ENCODE measurements around the gene ZBTB1. TPM values are rescaled to one million over a fixed set of nuclear protein-coding genes. Genes with fewer than 3 reads are reported as not detected.

ZBTB1 gene
- total and polyA plus RNA-seq, 4 donors: 5.4 to 29.3 (median 10.7) TPM

- H3K4me1 ChIP-seq (ENCODE audit: control insufficient read depth in 4 of 4, insufficient read depth in 4 of 4, low read length in 3 of 4): peaks cover 4 to 8% (median 5%) of the 10 kb centered on the region in 4 donors
- H3K27me3 ChIP-seq (ENCODE audit: control insufficient read depth in 4 of 4, insufficient read depth in 4 of 4, low read length in 3 of 4): no peaks in the 10 kb centered on the region
- H3K36me3 ChIP-seq (ENCODE audit: control insufficient read depth in 4 of 4, insufficient read depth in 3 of 4, low read depth in 1 of 4, low read length in 3 of 4): peaks cover 0 to 9% (median 1%) of the 10 kb centered on the region in 4 donors
- no peak overlapping the region for H3K27ac ChIP-seq (ENCODE audit: low read depth in 1 of 2, low read length in 2 of 2)
- no peaks in the 10 kb centered on the region for H3K9me3 ChIP-seq (ENCODE audit: control insufficient read depth in 4 of 4, low read length in 3 of 4)
- no peak overlapping the region for H3K4me3 ChIP-seq (ENCODE audit: low read depth in 1 of 3, low read length in 3 of 3)
- H3K9ac ChIP-seq (ENCODE audit: low read depth in 1 of 2, low read length in 2 of 2): no peak overlapping the region
- TF ChIP-seq FOXA2 (IDR thresholded peaks at IDR 0.05) (no peak), JUND (IDR thresholded peaks at IDR 0.05) (no peak), SP1 (IDR thresholded peaks at IDR 0.05) (no peak), HNF4A (conservative IDR thresholded peaks at IDR 0.05) (no peak), RAD21 (IDR thresholded peaks at IDR 0.05) (no peak), TAF1 (conservative IDR thresholded peaks at IDR 0.05) (no peak), RXRA (IDR thresholded peaks at IDR 0.05) (no peak), CTCF (IDR thresholded peaks at IDR 0.05; ENCODE audit: low read depth, low read length, missing input control) (no peak), FOXA1 (IDR thresholded peaks at IDR 0.05) (no peak), GABPA (IDR thresholded peaks at IDR 0.05 in 1 of 2, conservative IDR thresholded peaks at IDR 0.05 in 1 of 2) (no peak), YY1 (IDR thresholded peaks at IDR 0.05) (no peak), REST (IDR thresholded peaks at IDR 0.05) (no peak), ZBTB33 (IDR thresholded peaks at IDR 0.05) (no peak), HNF4G (IDR thresholded peaks at IDR 0.05) (no peak), NR2F2 (IDR thresholded peaks at IDR 0.05) (no peak)
- DNase-seq (ENCODE audit: low spot score): no peak
Observed at GRCh38 chr14:64496764-64497163, 7.8 kb upstream of the ZBTB1 start.

- no peaks in the 10 kb centered on the region for H3K27me3 ChIP-seq (ENCODE audit: control insufficient read depth in 4 of 4, insufficient read depth in 4 of 4, low read length in 3 of 4)
- no peak overlapping the region for H3K4me3 ChIP-seq (ENCODE audit: low read depth in 1 of 3, low read length in 3 of 3)
- H3K9me3 ChIP-seq (ENCODE audit: control insufficient read depth in 4 of 4, low read length in 3 of 4): no peaks in the 10 kb centered on the region
- no peak for DNase-seq (ENCODE audit: low spot score)
- no peak overlapping the region for H3K27ac ChIP-seq (ENCODE audit: low read depth in 1 of 2, low read length in 2 of 2)
- H3K4me1 ChIP-seq (ENCODE audit: control insufficient read depth in 4 of 4, insufficient read depth in 4 of 4, low read length in 3 of 4): peaks cover 8 to 22% (median 13%) of the 10 kb centered on the region in 4 donors
- TF ChIP-seq NR2F2 (IDR thresholded peaks at IDR 0.05) (no peak), RAD21 (IDR thresholded peaks at IDR 0.05) (no peak), FOXA2 (IDR thresholded peaks at IDR 0.05) (no peak), RXRA (IDR thresholded peaks at IDR 0.05) (no peak)
- H3K36me3 ChIP-seq (ENCODE audit: control insufficient read depth in 4 of 4, insufficient read depth in 3 of 4, low read depth in 1 of 4, low read length in 3 of 4): peaks cover 0 to 2% (median 0%) of the 10 kb centered on the region in 4 donors
- WGBS: 95% methylated on average over 1 of the region's 1 CpG
- no peak overlapping the region for H3K9ac ChIP-seq (ENCODE audit: low read depth in 1 of 2, low read length in 2 of 2)
Observed at GRCh38 chr14:64500088-64500487, 4.5 kb upstream of the ZBTB1 start.

All from liver (tissue), 9 donors.